Neural crest cell (in vitro differentiated cells): ENCODE measurements around the gene RBM19. TPM values are rescaled to one million over a fixed set of nuclear protein-coding genes. Genes with fewer than 3 reads are reported as not detected.

Source experiments
- DNase-seq: peaks from one replicate; pipeline ENCODE4 v3.0.0; 2021; ENCODE audit warnings: low read depth, mixed read lengths, low spot score
- H3K27ac Mint-ChIP-seq: one replicate; pipeline ENCODE4 v1.8.0; 2021; ENCODE audit warnings: mild to moderate bottlenecking, mixed read lengths; ENCODE audit not compliant: unreplicated experiment
- H3K27me3 Mint-ChIP-seq: 2 replicates; pipeline ENCODE4 v1.8.0; 2021; ENCODE audit warnings: low read depth, mild to moderate bottlenecking, mixed read lengths
- H3K36me3 Mint-ChIP-seq: 2 replicates; pipeline ENCODE4 v1.8.0; 2021; ENCODE audit warnings: low read depth, mild to moderate bottlenecking, mixed read lengths
- H3K4me1 Mint-ChIP-seq: 2 replicates; pipeline ENCODE4 v1.8.0; 2021; ENCODE audit warnings: mixed read lengths
- H3K4me3 Mint-ChIP-seq: one replicate; pipeline ENCODE4 v1.8.0; 2021; ENCODE audit warnings: mild to moderate bottlenecking, mixed read lengths
- H3K9me3 Mint-ChIP-seq: 2 replicates; pipeline ENCODE4 v1.8.0; 2021; ENCODE audit warnings: mixed read lengths
- CTCF ChIP-seq: fragments of 200-600 bp; sonication (generic); conservative IDR thresholded peaks from 2 replicates; pipeline ENCODE4 v1.5.0; 2021; ENCODE audit warnings: antibody characterized with exemption, mild to moderate bottlenecking
- total RNA-seq: library from RNA; stranded (reverse); gene quantifications from 2 replicates; pipeline ENCODE4 v1.2.1, GENCODE V29; 2021

Gene RBM19
- total RNA-seq, 1 donor from 2014 or later, result 42.6 TPM

DNA sequence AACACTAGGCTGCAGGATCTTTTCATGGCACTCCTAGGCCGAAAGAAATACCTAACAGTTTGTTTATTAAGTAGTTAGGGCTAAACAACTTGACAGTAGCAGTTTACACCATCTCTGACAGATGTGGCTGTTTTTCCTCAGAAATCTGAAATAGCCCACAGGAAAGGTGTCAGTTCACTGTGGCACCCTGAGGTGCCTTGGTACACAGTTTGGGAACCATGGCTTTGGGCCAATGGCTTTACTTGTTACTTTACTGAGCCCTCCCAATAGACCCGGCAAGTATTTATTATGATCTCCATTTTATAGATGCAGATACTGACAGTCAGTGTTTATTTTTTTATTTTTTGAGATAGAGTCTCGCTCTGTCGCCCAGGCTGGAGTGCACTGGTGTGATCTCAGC is 69.3 kb downstream of the RBM19 start:
- Mint-ChIP-seq H3K4me1 (peaks cover 21% of the 10 kb centered on the region), H3K27me3 (no peaks in the 10 kb centered on the region), H3K36me3 (no peaks in the 10 kb centered on the region), H3K9me3 (no peaks in the 10 kb centered on the region), H3K4me3 (no peak overlapping the region), H3K27ac (no peak overlapping the region)
- no peak for DNase-seq
- TF ChIP-seq CTCF, result no peak

DNA sequence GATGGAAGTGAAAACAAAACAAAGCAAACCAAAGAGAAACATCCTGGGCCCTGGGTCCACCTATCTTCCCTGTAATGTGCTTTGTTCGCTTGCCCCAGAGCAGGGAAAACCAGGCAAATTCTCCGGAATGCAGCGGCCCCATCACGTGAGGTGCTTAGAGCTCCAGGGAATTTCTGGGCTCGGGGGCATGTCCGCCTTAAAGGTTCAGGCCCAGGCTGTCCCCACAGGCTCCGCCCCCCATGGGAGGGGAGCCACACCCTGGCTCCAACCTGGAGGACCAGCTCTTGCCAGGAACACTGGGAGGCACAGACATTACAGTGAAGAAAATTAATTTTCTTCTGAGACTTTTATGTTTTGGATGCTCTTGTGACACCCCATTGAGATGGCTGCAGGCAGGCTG is 69.9 kb downstream of the RBM19 start:
- Mint-ChIP-seq H3K27me3 (no peaks in the 10 kb centered on the region), H3K9me3 (no peaks in the 10 kb centered on the region), H3K4me1 (peaks cover 24% of the 10 kb centered on the region), H3K36me3 (no peaks in the 10 kb centered on the region), H3K27ac (no peak overlapping the region), H3K4me3 (no peak overlapping the region)
- no peak for DNase-seq
- TF ChIP-seq CTCF, result no peak

- no peaks in the 10 kb centered on the region for H3K9me3 Mint-ChIP-seq
- DNase-seq, result no peak
- no peak overlapping the region for H3K27ac Mint-ChIP-seq
- peaks cover 27% of the 10 kb centered on the region for H3K4me1 Mint-ChIP-seq
- no peaks in the 10 kb centered on the region for H3K36me3 Mint-ChIP-seq
- no peaks in the 10 kb centered on the region for H3K27me3 Mint-ChIP-seq
- H3K4me3 Mint-ChIP-seq, result no peak overlapping the region
- TF ChIP-seq CTCF, result no peak
Observed at GRCh38 chr12:113895176-113895575, 70.9 kb downstream of the RBM19 start.

GRCh38 chr12:113894697-113895096 is 71.4 kb downstream of the RBM19 start:
- Mint-ChIP-seq H3K27ac (no peak overlapping the region), H3K4me1 (peaks cover 25% of the 10 kb centered on the region), H3K4me3 (no peak overlapping the region), H3K9me3 (no peaks in the 10 kb centered on the region), H3K36me3 (no peaks in the 10 kb centered on the region), H3K27me3 (no peaks in the 10 kb centered on the region)
- no peak for DNase-seq
- TF ChIP-seq CTCF, result no peak

DNA sequence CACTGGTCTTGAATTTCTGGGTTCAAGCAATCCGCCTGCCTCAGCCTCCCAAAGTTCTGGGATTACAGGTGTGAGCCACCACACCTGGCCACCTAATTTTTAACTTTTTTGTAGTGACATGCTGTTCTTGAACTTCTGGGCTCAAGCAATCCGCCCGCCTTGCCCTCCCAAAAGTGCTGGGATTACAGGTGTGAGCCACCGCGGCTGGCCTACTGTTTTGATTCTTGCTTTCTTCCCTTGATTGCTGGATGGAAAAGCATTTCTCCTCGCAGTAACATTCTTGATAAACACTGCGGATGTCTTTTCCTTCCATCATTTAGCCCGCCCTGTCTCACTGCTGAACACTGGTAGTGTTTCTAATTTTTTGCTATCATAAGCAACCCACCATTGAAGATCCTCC is 72.9 kb downstream of the RBM19 start:
- no peaks in the 10 kb centered on the region for H3K9me3 Mint-ChIP-seq
- no peaks in the 10 kb centered on the region for H3K27me3 Mint-ChIP-seq
- no peak for DNase-seq
- no peak overlapping the region for H3K27ac Mint-ChIP-seq
- TF ChIP-seq CTCF, result no peak
- H3K4me3 Mint-ChIP-seq, result no peak overlapping the region
- H3K36me3 Mint-ChIP-seq, result peaks cover 2% of the 10 kb centered on the region
- H3K4me1 Mint-ChIP-seq, result peaks cover 26% of the 10 kb centered on the region

GRCh38 chr12:113892556-113892955 is 73.6 kb downstream of the RBM19 start:
- H3K27ac Mint-ChIP-seq, result no peak overlapping the region
- no peak overlapping the region for H3K4me3 Mint-ChIP-seq
- no peaks in the 10 kb centered on the region for H3K27me3 Mint-ChIP-seq
- no peaks in the 10 kb centered on the region for H3K9me3 Mint-ChIP-seq
- H3K36me3 Mint-ChIP-seq, result peaks cover 2% of the 10 kb centered on the region
- TF ChIP-seq CTCF, result no peak
- H3K4me1 Mint-ChIP-seq, result peaks cover 26% of the 10 kb centered on the region
- no peak for DNase-seq
